PC-9 (cell line): Measurements from ENCODE around the gene UGDH. TPM values are rescaled to one million over a fixed set of nuclear protein-coding genes. Genes with fewer than 3 reads are reported as not detected.
A peak's percentile ranks its signal among the peaks of the same experiment; 100 is the strongest.

Source experiments
- BruUV-seq: library from RNA; stranded (reverse); fragments of 400-500 nt; replicated peaks from 2 replicates; lab custom pipeline; 2021; lab: Mats Ljungman, UMichigan
- CTCF ChIA-PET: fragments of 300-600 bp; sonication (Branson Sonifier 250); formaldehyde crosslinking; loops from one replicate; lab custom pipeline; 2022; ENCODE audit warnings: antibody characterized with exemption; lab: Charles Lee
- POLR2A ChIA-PET: fragments of 300-600 bp; sonication (Branson Sonifier 250); formaldehyde crosslinking; loops from one replicate; lab custom pipeline; 2022; ENCODE audit warnings: antibody characterized with exemption; ENCODE audit not compliant: unreplicated experiment; lab: Charles Lee
- DNase-seq, 2 experiments: peaks; one replicate each; pipeline versions ENCODE4 v3.0.0 to v3.0.0-alpha.2; 2015 to 2022; ENCODE audit warnings: mixed read lengths in 1 of 2
- H2AFZ ChIP-seq: fragments of 200-600 bp; sonication (generic); 2 replicates; pipeline ENCODE4 v1.8.1; 2017; ENCODE audit warnings: antibody characterized with exemption
- H3F3A ChIP-seq: fragments of 200-600 bp; sonication (generic); 2 replicates; pipeline ENCODE4 v1.8.1; 2017; ENCODE audit warnings: antibody characterized with exemption, mild to moderate bottlenecking, low read depth; ENCODE audit not compliant: insufficient read depth
- H3K27ac ChIP-seq: fragments of 200-600 bp; sonication (generic); 2 replicates; pipeline ENCODE4 v1.6.1; 2016; ENCODE audit warnings: mixed run types
- H3K27me3 ChIP-seq: fragments of 200-600 bp; sonication (generic); 2 replicates; pipeline ENCODE4 v1.6.1; 2016; ENCODE audit warnings: low read depth, mixed run types; ENCODE audit not compliant: insufficient read depth
- H3K36me3 ChIP-seq: fragments of 200-600 bp; sonication (generic); 2 replicates; pipeline ENCODE4 v1.6.1; 2016; ENCODE audit warnings: low read depth, mixed run types
- H3K4me1 ChIP-seq: fragments of 200-600 bp; sonication (generic); replicated peaks from 2 replicates; pipeline ENCODE4 v1.6.1; 2016; ENCODE audit warnings: mixed run types; ENCODE audit not compliant: insufficient read depth
- H3K4me2 ChIP-seq: fragments of 200-600 bp; sonication (generic); 2 replicates; pipeline ENCODE4 v1.6.1; 2017; ENCODE audit warnings: mixed run types
- H3K4me3 ChIP-seq: fragments of 200-600 bp; sonication (generic); 2 replicates; pipeline ENCODE4 v1.6.1; 2016; ENCODE audit warnings: mixed run types
- H3K79me2 ChIP-seq: fragments of 200-600 bp; sonication (generic); 2 replicates; pipeline ENCODE4 v1.6.1; 2017; ENCODE audit warnings: low read depth, mixed run types
- H3K9me2 ChIP-seq: fragments of 200-600 bp; sonication (generic); 2 replicates; pipeline ENCODE4 v1.8.1; 2017; ENCODE audit warnings: mild to moderate bottlenecking; ENCODE audit not compliant: insufficient read depth
- H3K9me3 ChIP-seq: fragments of 200-600 bp; sonication (generic); 2 replicates; pipeline ENCODE4 v1.8.1; 2016; ENCODE audit warnings: low read depth; ENCODE audit not compliant: insufficient read depth
- H4K20me1 ChIP-seq: fragments of 200-600 bp; sonication (generic); 2 replicates; pipeline ENCODE4 v1.8.1; 2017; ENCODE audit not compliant: insufficient read depth
- EZH2 ChIP-seq: fragments of 200-600 bp; sonication (generic); IDR thresholded peaks from 2 replicates; pipeline ENCODE4 v1.8.0; 2017; ENCODE audit warnings: antibody characterized with exemption, low read depth
- intact Hi-C: fragments of 100-400 bp; cut with micrococcal nuclease; formaldehyde crosslinking; loops from one replicate; pipeline ENCODE4 v1.10.0; 2022; ENCODE audit not compliant: unreplicated experiment
- total RNA-seq: library from RNA; stranded (reverse); gene quantifications from 2 replicates; pipeline ENCODE4 v1.2.3, GENCODE V29; 2021
- TF ChIP-seq, protein P1 (sequence below): fragments of 200-600 bp; sonication (generic); conservative IDR thresholded peaks from 2 replicates; pipeline ENCODE4 v1.6.1; 2017; ENCODE audit warnings: mixed run types, antibody characterized with exemption, mild to moderate bottlenecking, moderate library complexity

The UGDH gene
- total RNA-seq, 1 experiment from 2014 or later: 98.5 TPM

DNA sequence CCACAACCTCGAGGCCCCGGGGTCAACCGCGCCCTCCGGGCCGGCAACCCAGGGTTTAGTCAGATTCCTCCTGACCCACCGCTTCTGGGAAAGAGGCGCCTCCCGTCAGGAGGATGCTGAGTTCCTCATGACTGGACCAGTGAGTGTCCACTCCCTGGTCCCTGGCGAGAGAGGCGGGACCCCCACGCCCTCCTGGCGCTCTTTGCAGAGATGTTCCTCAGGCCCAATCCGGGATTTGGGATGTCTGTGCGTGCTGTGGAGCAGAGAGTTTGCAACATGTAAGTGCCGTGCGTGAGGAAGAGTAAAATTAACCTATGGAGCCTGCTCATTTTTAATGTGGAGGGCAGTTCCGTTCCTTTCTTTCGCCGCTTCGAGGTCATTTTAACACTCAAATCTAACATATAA is 824 bp upstream of the UGDH start:
- TF ChIP-seq EZH2: no peak
- TF ChIP-seq, protein P1, sequence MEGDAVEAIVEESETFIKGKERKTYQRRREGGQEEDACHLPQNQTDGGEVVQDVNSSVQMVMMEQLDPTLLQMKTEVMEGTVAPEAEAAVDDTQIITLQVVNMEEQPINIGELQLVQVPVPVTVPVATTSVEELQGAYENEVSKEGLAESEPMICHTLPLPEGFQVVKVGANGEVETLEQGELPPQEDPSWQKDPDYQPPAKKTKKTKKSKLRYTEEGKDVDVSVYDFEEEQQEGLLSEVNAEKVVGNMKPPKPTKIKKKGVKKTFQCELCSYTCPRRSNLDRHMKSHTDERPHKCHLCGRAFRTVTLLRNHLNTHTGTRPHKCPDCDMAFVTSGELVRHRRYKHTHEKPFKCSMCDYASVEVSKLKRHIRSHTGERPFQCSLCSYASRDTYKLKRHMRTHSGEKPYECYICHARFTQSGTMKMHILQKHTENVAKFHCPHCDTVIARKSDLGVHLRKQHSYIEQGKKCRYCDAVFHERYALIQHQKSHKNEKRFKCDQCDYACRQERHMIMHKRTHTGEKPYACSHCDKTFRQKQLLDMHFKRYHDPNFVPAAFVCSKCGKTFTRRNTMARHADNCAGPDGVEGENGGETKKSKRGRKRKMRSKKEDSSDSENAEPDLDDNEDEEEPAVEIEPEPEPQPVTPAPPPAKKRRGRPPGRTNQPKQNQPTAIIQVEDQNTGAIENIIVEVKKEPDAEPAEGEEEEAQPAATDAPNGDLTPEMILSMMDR: no peak
- peak overlapping the region; percentile 56; the same call in 1 of the 2 replicates for H2AFZ ChIP-seq
- TSS peak; percentile 72 for BruUV-seq
- peaks cover 22% of the 10 kb centered on the region for H3F3A ChIP-seq
- H3K9me2 ChIP-seq: no peaks in the 10 kb centered on the region
- H4K20me1 ChIP-seq: peaks cover 5% of the 10 kb centered on the region
- POLR2A ChIA-PET: interaction anchor here (0.5 to 1.3 kb wide), 5 partner anchors 33 to 1988 kb away, joined by 3 to 18 read pairs (median 5); partner anchors contain the start of gene SMIM14
- H3K79me2 ChIP-seq: peaks cover 80% of the 10 kb centered on the region
- H3K27me3 ChIP-seq: no peaks in the 10 kb centered on the region
- CTCF ChIA-PET: no interaction called here
- peaks cover 34% of the 10 kb centered on the region for H3K4me1 ChIP-seq
- intact Hi-C loops: loop anchor here (5.0 kb wide), 2 partner anchors 61 to 169 kb away; partner anchors contain the start of gene UBE2K
- peak overlapping the region; percentile 73 for H3K4me2 ChIP-seq
- peaks cover 26% of the 10 kb centered on the region for H3K9me3 ChIP-seq
- DNase-seq: no peak
- peak overlapping the region; percentile 78 for H3K4me3 ChIP-seq
- peak overlapping the region; percentile 95 for H3K27ac ChIP-seq
- peaks cover 43% of the 10 kb centered on the region for H3K36me3 ChIP-seq

DNA sequence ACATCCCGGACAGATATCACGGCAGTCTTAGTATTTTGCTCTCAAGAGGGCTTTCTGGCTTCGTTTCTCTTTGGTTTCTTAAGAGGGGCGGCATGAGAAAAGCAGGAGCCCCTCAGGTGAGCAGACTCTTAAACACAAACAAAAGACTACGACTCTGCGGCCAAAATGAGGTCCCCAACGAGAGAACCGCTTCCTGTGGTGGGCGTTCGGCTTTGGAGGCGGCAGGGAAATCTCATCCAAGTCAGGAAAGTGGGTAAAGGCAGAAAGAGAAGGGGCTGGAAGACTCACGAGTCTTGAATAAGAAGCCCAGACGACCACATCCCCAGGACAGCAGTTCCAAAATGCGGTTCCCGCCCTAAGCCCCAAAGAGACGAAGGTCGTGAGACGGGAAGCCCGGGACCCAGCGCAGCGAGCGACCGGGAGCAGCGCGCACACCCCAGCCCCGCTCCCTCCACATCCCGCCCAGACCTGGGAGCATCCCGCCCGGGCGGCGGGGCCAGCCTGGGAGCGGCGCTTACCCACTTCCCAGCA is 409 bp downstream of the UGDH start:
- Histone ChIP-seq H3F3A (peaks cover 34% of the 10 kb centered on the region), H3K79me2 (peaks cover 90% of the 10 kb centered on the region), H3K36me3 (peaks cover 34% of the 10 kb centered on the region), H2AFZ (peak overlapping the region; percentile 47; the same call in 1 of the 2 replicates), H3K27ac (peak overlapping the region; percentile 95), H3K4me2 (peak overlapping the region; percentile 85), H3K4me3 (peak overlapping the region; percentile 78), H4K20me1 (peaks cover 9% of the 10 kb centered on the region), H3K9me3 (peaks cover 17% of the 10 kb centered on the region), H3K27me3 (no peaks in the 10 kb centered on the region), H3K9me2 (no peaks in the 10 kb centered on the region), H3K4me1 (peaks cover 46% of the 10 kb centered on the region)
- POLR2A ChIA-PET: interaction anchor here (0.5 to 1.3 kb wide), 14 partner anchors 15 to 1210 kb away, joined by 3 to 18 read pairs (median 4); partner anchors contain the start of genes SMIM14 and UBE2K
- TF ChIP-seq, protein P1: no peak
- TF ChIP-seq EZH2: no peak
- BruUV-seq: TSS peak; percentile 78
- CTCF ChIA-PET: interaction anchor here (0.6 to 0.7 kb wide), 2 partner anchors 11 to 113 kb away, joined by 3 to 5 read pairs; no protein-coding TSS in a partner anchor
- intact Hi-C loops: loop anchor here (1.0 to 5.0 kb wide), 3 partner anchors 60 to 170 kb away; partner anchors contain the start of genes SMIM14 and UBE2K
- no peak for DNase-seq

DNA sequence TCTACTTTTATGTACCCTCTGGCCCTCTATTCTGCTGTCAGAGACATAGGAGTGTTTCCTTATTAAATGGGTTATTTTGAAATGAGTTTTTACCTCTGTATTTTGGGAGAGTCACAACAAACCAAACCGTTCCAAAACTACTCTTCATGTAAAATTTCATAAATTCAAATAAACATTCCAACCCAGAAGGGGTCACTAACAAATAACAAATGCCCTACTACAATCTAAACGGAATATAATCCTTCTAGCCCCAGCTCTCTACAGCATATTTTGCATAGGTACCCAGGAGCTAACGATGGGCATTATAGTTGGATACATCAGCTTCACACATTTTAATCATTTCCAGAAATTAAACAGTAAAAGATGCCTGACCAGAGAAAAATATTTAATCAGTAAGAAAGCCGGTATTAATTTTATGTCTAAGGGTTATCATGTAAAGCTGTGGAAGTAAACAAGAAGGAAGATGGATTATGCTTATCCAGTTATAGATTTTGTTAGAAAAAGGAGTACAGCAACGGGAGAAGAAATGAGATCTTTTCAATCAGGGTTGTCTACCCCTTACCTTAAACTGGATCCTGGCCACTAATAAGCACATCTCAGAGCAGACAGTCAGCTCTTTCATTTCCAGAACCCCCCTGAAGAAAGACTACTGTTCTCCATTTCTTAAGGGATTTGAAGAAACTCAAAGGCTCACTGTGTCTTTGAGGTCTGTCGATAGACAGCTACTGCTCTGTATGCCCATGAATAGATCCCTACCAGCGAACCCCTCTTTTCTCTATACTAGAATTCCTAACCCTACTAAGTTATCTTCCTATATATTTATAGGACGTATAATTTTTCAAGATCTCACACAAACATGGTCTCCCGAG is 1.2 kb downstream of the UGDH start:
- H3K9me3 ChIP-seq: peaks cover 11% of the 10 kb centered on the region
- intact Hi-C loops: loop anchor here (5.0 kb wide), 2 partner anchors 59 to 171 kb away; partner anchors contain the start of gene UBE2K
- H3K4me1 ChIP-seq: peaks cover 54% of the 10 kb centered on the region
- peaks cover 9% of the 10 kb centered on the region for H4K20me1 ChIP-seq
- peak overlapping the region; percentile 85 for H3K4me2 ChIP-seq
- no TSS peak for BruUV-seq
- DNase-seq: no peak
- TF ChIP-seq EZH2: no peak
- TF ChIP-seq, protein P1: no peak
- peak overlapping the region; percentile 47; the same call in 1 of the 2 replicates for H2AFZ ChIP-seq
- peaks cover 32% of the 10 kb centered on the region for H3K36me3 ChIP-seq
- ChIA-PET POLR2A (interaction anchor here (0.6 kb wide), 1 partner anchor 172 kb away, joined by 4 read pairs; no protein-coding TSS in a partner anchor), CTCF (interaction anchor here (0.6 kb wide), 2 partner anchors 16 to 130 kb away, joined by 3 to 6 read pairs; no protein-coding TSS in a partner anchor)
- H3K4me3 ChIP-seq: peak overlapping the region; percentile 78
- H3K9me2 ChIP-seq: no peaks in the 10 kb centered on the region
- H3K79me2 ChIP-seq: peaks cover 91% of the 10 kb centered on the region
- no peaks in the 10 kb centered on the region for H3K27me3 ChIP-seq
- H3F3A ChIP-seq: peaks cover 35% of the 10 kb centered on the region
- peak overlapping the region; percentile 95 for H3K27ac ChIP-seq
